Liver (tissue), 9 donors: Measurements from ENCODE around the gene COX10. TPM values are rescaled to one million over a fixed set of nuclear protein-coding genes. Genes with fewer than 3 reads are reported as not detected.

ENCODE experiments used
- DNase-seq: peaks from one replicate; pipeline ENCODE4 v3.0.0-alpha.2; 2017; ENCODE audit warnings: low spot score
- H3K27ac ChIP-seq, 2 donors: one replicate each; pipeline ENCODE4 v1.7.0; 2013; ENCODE audit warnings: inconsistent platforms in 2 of 2, low read length in 2 of 2, control low read depth in 1 of 2, low read depth in 1 of 2, mild to moderate bottlenecking in 1 of 2
- H3K27me3 ChIP-seq, 4 donors: one replicate each; pipeline versions ENCODE4 v1.6.1 to v1.7.0; 2013; ENCODE audit warnings: low read length in 3 of 4, inconsistent platforms in 1 of 4, mild to moderate bottlenecking in 1 of 4, moderate library complexity in 1 of 4; ENCODE audit not compliant: control insufficient read depth in 4 of 4, insufficient read depth in 4 of 4
- H3K36me3 ChIP-seq, 4 donors: one replicate each; pipeline versions ENCODE4 v1.6.1 to v1.7.0; 2013; ENCODE audit warnings: low read length in 3 of 4, mild to moderate bottlenecking in 3 of 4, low read depth in 1 of 4, moderate library complexity in 1 of 4; ENCODE audit not compliant: control insufficient read depth in 4 of 4, insufficient read depth in 3 of 4
- H3K4me1 ChIP-seq, 4 donors: one replicate each; pipeline versions ENCODE4 v1.6.1 to v1.7.0; 2013; ENCODE audit warnings: low read length in 3 of 4, mild to moderate bottlenecking in 3 of 4, moderate library complexity in 1 of 4; ENCODE audit not compliant: control insufficient read depth in 4 of 4, insufficient read depth in 4 of 4
- H3K4me3 ChIP-seq, 3 donors: one replicate each; pipeline versions ENCODE4 v1.6.1 to v1.7.0; 2013; ENCODE audit warnings: low read length in 3 of 3, control low read depth in 1 of 3, low read depth in 1 of 3, mild to moderate bottlenecking in 1 of 3
- H3K9ac ChIP-seq, 2 donors: one replicate each; pipeline ENCODE4 v1.7.0; 2013; ENCODE audit warnings: low read length in 2 of 2, mild to moderate bottlenecking in 2 of 2, moderate library complexity in 2 of 2, control low read depth in 1 of 2, low read depth in 1 of 2
- H3K9me3 ChIP-seq, 4 donors: one replicate each; pipeline versions ENCODE4 v1.6.1 to v1.7.0; 2013; ENCODE audit warnings: low read length in 3 of 4; ENCODE audit not compliant: control insufficient read depth in 4 of 4
- ATF3 ChIP-seq: IDR thresholded peaks from 2 replicates; pipeline ENCODE4 v1.6.1; 2016; ENCODE audit warnings: antibody characterized with exemption
- CTCF ChIP-seq: fragments of 150-350 bp; IDR thresholded peaks from 2 replicates; pipeline ENCODE4 v1.5.1; 2017; ENCODE audit warnings: improper control_type of control experiment, low read depth, low read length; ENCODE audit not compliant: missing input control
- EGR1 ChIP-seq, 2 donors: IDR thresholded peaks; 2 replicates each; pipeline ENCODE4 v1.6.1; 2016 to 2018; ENCODE audit warnings: antibody characterized with exemption in 2 of 2, low read depth in 2 of 2
- FOXA1 ChIP-seq: IDR thresholded peaks from 2 replicates; pipeline ENCODE4 v1.6.1; 2016; ENCODE audit warnings: antibody characterized with exemption
- FOXA2 ChIP-seq: IDR thresholded peaks from 2 replicates; pipeline ENCODE4 v1.6.1; 2016; ENCODE audit warnings: antibody characterized with exemption
- GABPA ChIP-seq, 2 donors: IDR thresholded peaks in 1 of 2; conservative IDR thresholded peaks in 1 of 2; 2 replicates each; pipeline ENCODE4 v1.6.1; 2016; ENCODE audit warnings: antibody characterized with exemption in 2 of 2, mild to moderate bottlenecking in 1 of 2, moderate library complexity in 1 of 2
- HNF4A ChIP-seq, 2 donors: conservative IDR thresholded peaks; 2 replicates each; pipeline ENCODE4 v1.6.1; 2016; ENCODE audit warnings: antibody characterized with exemption in 2 of 2, mild to moderate bottlenecking in 2 of 2
- HNF4G ChIP-seq: IDR thresholded peaks from 2 replicates; pipeline ENCODE4 v1.6.1; 2016; ENCODE audit warnings: antibody characterized with exemption
- JUND ChIP-seq, 2 donors: IDR thresholded peaks; 2 replicates each; pipeline ENCODE4 v1.6.1; 2016; ENCODE audit warnings: antibody characterized with exemption in 2 of 2
- NR2F2 ChIP-seq: IDR thresholded peaks from 2 replicates; pipeline ENCODE4 v1.6.1; 2016; ENCODE audit warnings: antibody characterized with exemption
- RAD21 ChIP-seq, 2 donors: IDR thresholded peaks; 2 replicates each; pipeline ENCODE4 v1.6.1; 2016; ENCODE audit warnings: antibody characterized with exemption in 2 of 2, mild to moderate bottlenecking in 2 of 2
- RXRA ChIP-seq, 2 donors: IDR thresholded peaks; 2 replicates each; pipeline ENCODE4 v1.6.1; 2017 to 2018; ENCODE audit warnings: antibody characterized with exemption in 2 of 2, mild to moderate bottlenecking in 1 of 2
- SP1 ChIP-seq: IDR thresholded peaks from 2 replicates; pipeline ENCODE4 v1.6.1; 2018; ENCODE audit warnings: antibody characterized with exemption, mild to moderate bottlenecking
- TAF1 ChIP-seq: conservative IDR thresholded peaks from 2 replicates; pipeline ENCODE4 v1.6.1; 2016; ENCODE audit warnings: antibody characterized with exemption, mild to moderate bottlenecking
- YY1 ChIP-seq: IDR thresholded peaks from 2 replicates; pipeline ENCODE4 v1.6.1; 2016; ENCODE audit warnings: antibody characterized with exemption, mild to moderate bottlenecking
- ZBTB33 ChIP-seq: IDR thresholded peaks from 2 replicates; pipeline ENCODE4 v1.6.1; 2016; ENCODE audit warnings: antibody characterized with exemption
- WGBS: extraction: QIAGEN DNeasy Blood & Tissue Kit; methylation state at CpG from one replicate; pipeline ENCODE4 v1.1.7; 2013; 5-methylcytosine and 5-hydroxymethylcytosine counted together
- polyA plus RNA-seq, 2 donors: library from polyadenylated mRNA; stranded (reverse) in 1 of 2; unstranded in 1 of 2; fragments of 200-250 nt in 1 of 2; fragments of >200 nt in 1 of 2; fragmentation: Nextera tagmentation in 1 of 2; extraction: Ambion mirVana in 1 of 2; gene quantifications; one replicate each; pipeline versions ENCODE4 v1.2.1 to v1.2.3, GENCODE V29; 2013 to 2015
- total RNA-seq, 2 donors: library from RNA; depleted of rRNA; stranded (reverse); fragments of >200 nt; gene quantifications; one replicate each; pipeline ENCODE4 v1.2.3, GENCODE V29; 2014
- donor health status: healthy.
- donor health status: healthy.
- donor health status: healthy.
- donor health status: healthy.
- donor health status: healthy.

Gene COX10
- total and polyA plus RNA-seq, 4 donors = 7.0 to 15.1 (median 8.7) TPM

- WGBS = 100% methylated on average over 3 of the region's 3 CpGs
These were observed 99.3 kb downstream of the COX10 start for GRCh38 chr17:14168582-14168981.

GRCh38 chr17:14169287-14169686, 100.0 kb downstream of the COX10 start:
- DNase-seq = no peak
- Histone ChIP-seq H3K27ac (no peak overlapping the region), H3K27me3 (no peaks in the 10 kb centered on the region), H3K9ac (no peak overlapping the region), H3K4me3 (no peak overlapping the region), H3K4me1 (no peaks in the 10 kb centered on the region), H3K36me3 (no peaks in the 10 kb centered on the region), H3K9me3 (peaks cover 0 to 4% (median 3%) of the 10 kb centered on the region in 4 donors)
- 97% methylated on average over 2 of the region's 2 CpGs for WGBS
- TF ChIP-seq FOXA2 = no peak
- TF ChIP-seq EGR1 (IDR thresholded peaks at IDR 0.05; ENCODE audit: low read depth in 2 of 2) = no peak
- TF ChIP-seq RAD21 (IDR thresholded peaks at IDR 0.05) = no peak
- TF ChIP-seq GABPA (IDR thresholded peaks at IDR 0.05 in 1 of 2, conservative IDR thresholded peaks at IDR 0.05 in 1 of 2) = no peak
- no peak for TF ChIP-seq YY1
- no peak for TF ChIP-seq ZBTB33
- no peak for TF ChIP-seq HNF4G
- TF ChIP-seq NR2F2 = no peak
- TF ChIP-seq JUND (IDR thresholded peaks at IDR 0.05) = no peak
- no peak for TF ChIP-seq CTCF
- TF ChIP-seq SP1 = no peak
- TF ChIP-seq TAF1 = no peak

More at GRCh38 chr17:14168582-14168981, 99.3 kb downstream of the COX10 start:
- no peaks in the 10 kb centered on the region for H3K36me3 ChIP-seq
- H3K9ac ChIP-seq = no peak overlapping the region
- no peak for DNase-seq
- H3K27ac ChIP-seq = no peak overlapping the region
- TF ChIP-seq EGR1 (IDR thresholded peaks at IDR 0.05; ENCODE audit: low read depth in 2 of 2) (no peak), GABPA (IDR thresholded peaks at IDR 0.05 in 1 of 2, conservative IDR thresholded peaks at IDR 0.05 in 1 of 2) (no peak), CTCF (no peak), HNF4A (conservative IDR thresholded peaks at IDR 0.05) (no peak), ATF3 (no peak), NR2F2 (no peak), RXRA (IDR thresholded peaks at IDR 0.05) (no peak), YY1 (no peak), ZBTB33 (no peak), TAF1 (no peak), RAD21 (IDR thresholded peaks at IDR 0.05) (no peak), HNF4G (no peak), FOXA1 (no peak), SP1 (no peak), JUND (IDR thresholded peaks at IDR 0.05) (no peak)
- no peaks in the 10 kb centered on the region for H3K4me1 ChIP-seq
- H3K9me3 ChIP-seq = peaks cover 0 to 4% (median 3%) of the 10 kb centered on the region in 4 donors
- no peak overlapping the region for H3K4me3 ChIP-seq
- no peaks in the 10 kb centered on the region for H3K27me3 ChIP-seq
